ENCODE results near the gene SH3D19. TPM values are rescaled to one million over a fixed set of nuclear protein-coding genes. Genes with fewer than 3 reads are reported as not detected.
A peak's percentile ranks its signal among the peaks of the same experiment; 100 is the strongest.

SH3D19 gene
- total RNA-seq, 4 donors from 2014 or later: 159 to 290 (median 244) TPM

DNA sequence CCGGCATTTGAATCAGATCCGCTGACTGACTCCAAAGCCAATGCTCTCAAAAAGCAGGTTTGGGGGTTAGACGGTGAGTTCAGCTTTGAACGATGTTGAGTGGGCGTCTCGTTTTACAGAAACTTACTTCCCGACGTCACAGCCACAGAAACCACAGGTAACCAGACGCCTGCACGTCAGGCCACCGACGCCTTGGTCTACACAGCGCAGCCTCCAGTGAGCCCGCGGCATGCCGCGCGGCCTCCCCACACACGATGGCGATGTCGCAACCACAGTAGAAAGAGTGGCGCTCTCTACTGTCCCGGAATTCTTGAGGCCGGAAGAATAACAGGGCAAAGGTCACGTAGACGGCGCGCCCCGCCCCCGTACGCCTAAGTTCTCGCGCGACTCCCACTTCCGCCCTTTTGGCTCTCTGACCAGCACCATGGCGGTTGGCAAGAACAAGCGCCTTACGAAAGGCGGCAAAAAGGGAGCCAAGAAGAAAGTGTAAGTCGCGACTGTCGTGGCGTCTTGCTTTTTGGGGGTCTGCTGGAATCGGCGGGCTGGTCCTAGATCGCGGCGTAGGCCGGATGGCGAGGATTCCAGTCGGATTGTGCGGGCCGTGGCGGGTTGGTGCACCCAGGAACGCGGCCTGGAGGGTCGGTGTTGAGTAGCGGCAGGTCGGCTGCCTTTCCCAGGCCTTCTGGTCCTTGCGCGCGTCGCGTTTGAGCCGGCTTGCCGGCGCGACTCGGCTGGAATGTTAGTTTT, 226.0 kb downstream of the SH3D19 start, which contains the start of gene RPS3A:
Gene RPS3A (plus strand): TSS at position 400 of the 747 bp plus-strand sequence. CDS start 25 bp downstream, at position 425.
- 2 to 7% methylated on average over 7 to 69 of the region's 69 CpGs for WGBS, 2 donors
- Histone ChIP-seq H3K4me1 (peaks cover 0 to 30% (median 17%) of the 10 kb centered on the region in 4 donors), H3K36me3 (peaks cover 0 to 35% (median 14%) of the 10 kb centered on the region in 3 donors), H3K27me3 (no peaks in the 10 kb centered on the region), H3K27ac (peak within 1 kb of the TSS; percentile 83 to 94 (median 91)), H3K9me3 (no peaks in the 10 kb centered on the region), H3K4me3 (peak within 1 kb of the TSS; percentile 71 to 87 (median 80))
- peak; percentile 95 to 96 for DNase-seq (ENCODE audit: low spot score in 2 of 2)
- TF ChIP-seq EP300 (IDR thresholded peaks at IDR 0.05) (peak; percentile 67 to 98), POLR2A (IDR thresholded peaks at IDR 0.05) (peak; percentile 80 to 81)
- TF ChIP-seq, protein P1, sequence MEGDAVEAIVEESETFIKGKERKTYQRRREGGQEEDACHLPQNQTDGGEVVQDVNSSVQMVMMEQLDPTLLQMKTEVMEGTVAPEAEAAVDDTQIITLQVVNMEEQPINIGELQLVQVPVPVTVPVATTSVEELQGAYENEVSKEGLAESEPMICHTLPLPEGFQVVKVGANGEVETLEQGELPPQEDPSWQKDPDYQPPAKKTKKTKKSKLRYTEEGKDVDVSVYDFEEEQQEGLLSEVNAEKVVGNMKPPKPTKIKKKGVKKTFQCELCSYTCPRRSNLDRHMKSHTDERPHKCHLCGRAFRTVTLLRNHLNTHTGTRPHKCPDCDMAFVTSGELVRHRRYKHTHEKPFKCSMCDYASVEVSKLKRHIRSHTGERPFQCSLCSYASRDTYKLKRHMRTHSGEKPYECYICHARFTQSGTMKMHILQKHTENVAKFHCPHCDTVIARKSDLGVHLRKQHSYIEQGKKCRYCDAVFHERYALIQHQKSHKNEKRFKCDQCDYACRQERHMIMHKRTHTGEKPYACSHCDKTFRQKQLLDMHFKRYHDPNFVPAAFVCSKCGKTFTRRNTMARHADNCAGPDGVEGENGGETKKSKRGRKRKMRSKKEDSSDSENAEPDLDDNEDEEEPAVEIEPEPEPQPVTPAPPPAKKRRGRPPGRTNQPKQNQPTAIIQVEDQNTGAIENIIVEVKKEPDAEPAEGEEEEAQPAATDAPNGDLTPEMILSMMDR (IDR thresholded peaks at IDR 0.05): peak; percentile 66 to 94 (median 75)

DNA sequence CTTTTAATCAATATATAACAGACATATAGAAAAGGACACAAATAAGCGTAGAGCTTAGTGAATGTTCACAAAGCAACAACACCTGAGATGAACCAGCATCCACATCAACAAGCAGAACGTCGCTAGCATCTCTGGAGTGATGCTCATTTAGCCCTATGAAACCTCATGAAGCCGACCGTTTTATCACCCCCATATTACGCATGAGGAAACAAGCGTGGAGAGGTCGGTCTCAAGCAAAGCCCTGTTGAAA, 226.5 kb downstream of the SH3D19 start:
- WGBS, 2 donors: 14 to 19% methylated on average over 8 of the region's 8 CpGs
- peak overlapping the region in 3 of 4 donors; percentile 73 to 92 (median 90) for H3K27ac ChIP-seq
- H3K4me1 ChIP-seq: peaks cover 0 to 30% (median 17%) of the 10 kb centered on the region in 4 donors
- H3K36me3 ChIP-seq: peaks cover 0 to 30% (median 14%) of the 10 kb centered on the region in 3 donors
- H3K27me3 ChIP-seq: no peaks in the 10 kb centered on the region
- H3K4me3 ChIP-seq: peak overlapping the region; percentile 24 to 87 (median 80)
- DNase-seq (ENCODE audit: low spot score in 2 of 2): no peak
- TF ChIP-seq EP300 (IDR thresholded peaks at IDR 0.05) (no peak), POLR2A (IDR thresholded peaks at IDR 0.05) (no peak)
- TF ChIP-seq, protein P1 (IDR thresholded peaks at IDR 0.05): no peak
- H3K9me3 ChIP-seq: no peaks in the 10 kb centered on the region

DNA sequence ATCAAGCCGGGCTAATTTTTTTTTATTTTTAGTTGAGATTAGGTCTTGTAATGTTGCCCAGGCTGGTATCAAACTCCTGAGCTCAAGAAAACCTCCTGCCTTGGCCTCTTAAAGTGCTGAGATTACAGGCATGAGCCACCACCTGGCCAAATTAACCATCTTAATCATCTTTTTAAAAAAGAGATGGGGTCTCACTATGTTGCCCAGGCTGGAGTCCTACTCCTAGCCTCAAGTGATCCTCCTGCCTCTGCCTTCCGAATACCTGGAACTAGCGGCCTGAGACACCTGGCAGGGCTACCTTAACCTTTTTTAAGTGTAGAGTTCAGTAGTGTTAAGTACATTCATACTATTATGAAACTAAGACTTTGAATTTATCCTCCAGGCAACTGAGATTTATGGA, 227.6 kb downstream of the SH3D19 start:
- H3K9me3 ChIP-seq: no peaks in the 10 kb centered on the region
- no peaks in the 10 kb centered on the region for H3K27me3 ChIP-seq
- H3K4me3 ChIP-seq: no peak overlapping the region
- no peak for TF ChIP-seq EP300 (IDR thresholded peaks at IDR 0.05)
- TF ChIP-seq, protein P1 (IDR thresholded peaks at IDR 0.05): no peak
- no peak for TF ChIP-seq POLR2A (IDR thresholded peaks at IDR 0.05)
- H3K27ac ChIP-seq: no peak overlapping the region
- DNase-seq (ENCODE audit: low spot score in 2 of 2): no peak
- H3K4me1 ChIP-seq: peaks cover 0 to 30% (median 17%) of the 10 kb centered on the region in 4 donors
- WGBS, 2 donors: 93 to 98% methylated on average over 3 of the region's 3 CpGs
- H3K36me3 ChIP-seq: peaks cover 0 to 18% (median 10%) of the 10 kb centered on the region in 3 donors

DNA sequence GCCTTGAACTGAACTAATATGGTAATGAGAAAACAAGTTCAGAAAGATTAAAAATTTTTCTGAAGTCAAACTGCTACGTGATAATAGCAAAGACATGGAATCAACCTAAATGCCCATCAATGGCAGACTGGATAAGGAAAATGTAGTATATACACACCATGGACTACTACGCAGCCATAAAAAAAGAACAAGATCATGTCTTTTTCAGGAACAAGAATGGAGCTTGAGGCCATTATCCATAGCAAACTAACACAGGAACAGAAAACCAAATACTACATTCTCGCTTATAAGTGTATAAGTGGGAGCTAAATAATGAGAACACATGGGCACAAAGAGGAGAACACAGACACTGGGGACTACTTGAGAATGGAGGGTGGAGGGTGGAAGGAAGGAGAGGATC, 230.3 kb downstream of the SH3D19 start:
- no peaks in the 10 kb centered on the region for H3K27me3 ChIP-seq
- H3K9me3 ChIP-seq: no peaks in the 10 kb centered on the region
- no peak for TF ChIP-seq POLR2A (IDR thresholded peaks at IDR 0.05)
- no peak for TF ChIP-seq EP300 (IDR thresholded peaks at IDR 0.05)
- TF ChIP-seq, protein P1 (IDR thresholded peaks at IDR 0.05): no peak
- DNase-seq (ENCODE audit: low spot score in 2 of 2): no peak
- peaks cover 0 to 6% (median 0%) of the 10 kb centered on the region in 4 donors for H3K4me1 ChIP-seq
- H3K36me3 ChIP-seq: no peaks in the 10 kb centered on the region
- no peak overlapping the region for H3K27ac ChIP-seq
- no peak overlapping the region for H3K4me3 ChIP-seq
- WGBS, 2 donors: 93 to 95% methylated on average over 3 of the region's 3 CpGs

DNA sequence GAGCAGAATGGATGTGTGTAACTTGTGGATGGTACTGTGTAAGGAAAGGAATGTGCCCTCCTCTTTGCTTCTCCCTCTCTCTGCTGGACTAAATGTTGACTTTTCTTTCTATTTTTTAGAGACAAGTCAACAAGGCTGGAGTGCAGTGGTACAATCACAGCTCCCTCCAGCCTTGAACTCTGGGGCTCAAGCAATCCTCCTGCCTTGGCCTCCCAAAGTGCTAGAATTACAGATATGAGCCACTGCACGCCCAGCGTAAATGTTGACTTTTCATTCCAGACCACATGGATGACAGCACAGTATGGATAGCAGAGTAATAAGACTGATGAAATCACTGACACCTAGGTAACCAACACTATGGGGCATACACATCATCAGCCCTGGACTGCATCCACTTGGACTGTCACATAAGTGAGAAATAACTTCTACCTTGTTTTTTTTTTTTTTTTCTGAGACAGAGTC, 231.1 kb downstream of the SH3D19 start:
- H3K27ac ChIP-seq: no peak overlapping the region
- peaks cover 0 to 6% (median 0%) of the 10 kb centered on the region in 4 donors for H3K4me1 ChIP-seq
- H3K27me3 ChIP-seq: no peaks in the 10 kb centered on the region
- H3K4me3 ChIP-seq: no peak overlapping the region
- no peaks in the 10 kb centered on the region for H3K36me3 ChIP-seq
- 87 to 89% methylated on average over 2 of the region's 2 CpGs for WGBS, 2 donors
- no peaks in the 10 kb centered on the region for H3K9me3 ChIP-seq
- no peak for TF ChIP-seq EP300 (IDR thresholded peaks at IDR 0.05)
- TF ChIP-seq, protein P1 (IDR thresholded peaks at IDR 0.05): no peak
- no peak for TF ChIP-seq POLR2A (IDR thresholded peaks at IDR 0.05)
- no peak for DNase-seq (ENCODE audit: low spot score in 2 of 2)

Measured in tibial nerve (tissue), 4 donors.